Colon (tissue), 2 donors: ENCODE measurements around the gene FHDC1.

Experiments
- FAIRE-seq: peaks from 2 replicates; lab custom pipeline; 2012; peaks lifted over from hg19 to GRCh38; lab: Jason Lieb, UNC
- donor health status: control.
- donor health status: control.

Gene FHDC1

GRCh38 chr4:153005899-153006381 is 69.8 kb downstream of the FHDC1 start:
- no peak for FAIRE-seq

GRCh38 chr4:153008578-153009199 is 72.6 kb downstream of the FHDC1 start:
- no peak for FAIRE-seq

GRCh38 chr4:153010146-153010545 is 74.0 kb downstream of the FHDC1 start:
- FAIRE-seq = no peak

GRCh38 chr4:153013202-153013977 is 77.3 kb downstream of the FHDC1 start:
- FAIRE-seq = no peak

- no peak for FAIRE-seq
Measured at GRCh38 chr4:153014460-153014859, 78.3 kb downstream of the FHDC1 start.

- FAIRE-seq = no peak
Measured at GRCh38 chr4:153016592-153016991, 80.5 kb downstream of the FHDC1 start.

- FAIRE-seq = no peak
Measured at GRCh38 chr4:153018031-153018430, 81.9 kb downstream of the FHDC1 start.

GRCh38 chr4:153018684-153019083 is 82.6 kb downstream of the FHDC1 start:
- FAIRE-seq = no peak

- FAIRE-seq = no peak
Measured at GRCh38 chr4:153019906-153020305, 83.8 kb downstream of the FHDC1 start.

- FAIRE-seq = no peak
Measured at GRCh38 chr4:153020457-153020856, 84.3 kb downstream of the FHDC1 start.

- no peak for FAIRE-seq
Measured at GRCh38 chr4:153021276-153021675, 85.2 kb downstream of the FHDC1 start.

GRCh38 chr4:153022241-153022715 is 86.2 kb downstream of the FHDC1 start:
- FAIRE-seq = no peak

GRCh38 chr4:153023139-153023538 is 87.0 kb downstream of the FHDC1 start:
- FAIRE-seq = no peak

GRCh38 chr4:153023692-153024394 is 87.7 kb downstream of the FHDC1 start:
- no peak for FAIRE-seq

- no peak for FAIRE-seq
Measured at GRCh38 chr4:153024466-153024865, 88.3 kb downstream of the FHDC1 start.

- FAIRE-seq = no peak
Measured at GRCh38 chr4:153025406-153025805, 89.3 kb downstream of the FHDC1 start.

GRCh38 chr4:153026591-153027346 is 90.6 kb downstream of the FHDC1 start:
- FAIRE-seq = no peak

- no peak for FAIRE-seq
Measured at GRCh38 chr4:153027866-153028265, 91.7 kb downstream of the FHDC1 start.

- no peak for FAIRE-seq
Measured at GRCh38 chr4:153028535-153028934, 92.4 kb downstream of the FHDC1 start.
